Right lobe of liver (tissue), 6 donors: Measurements from ENCODE around the gene PCGF6. TPM values are rescaled to one million over a fixed set of nuclear protein-coding genes. Genes with fewer than 3 reads are reported as not detected.

Experiments
- ATAC-seq, 4 donors: fragments of 200-7000 bp; cut with Tn5 transposase; one replicate each; pipeline ENCODE4 v1.9.1; 2020; ENCODE audit warnings: mild to moderate bottlenecking in 4 of 4, moderate library complexity in 4 of 4
- DNase-seq, 3 donors: peaks; one replicate each; pipeline ENCODE4 v3.0.0-alpha.2; 2020
- H3K27ac ChIP-seq, 3 donors: fragments of 200-600 bp; one replicate each; pipeline ENCODE4 v1.8.0; 2022
- H3K27me3 ChIP-seq, 2 donors: fragments of 200-600 bp; one replicate each; pipeline ENCODE4 v1.8.0; 2022
- H3K36me3 ChIP-seq, 4 donors: fragments of 200-600 bp; sonication (generic) in 1 of 4; one replicate each; pipeline versions ENCODE4 v1.5.1 to v1.8.0; 2017 to 2022; ENCODE audit warnings: control low read depth in 1 of 4
- H3K4me1 ChIP-seq, 4 donors: fragments of 200-600 bp; sonication (generic) in 1 of 4; one replicate each; pipeline versions ENCODE4 v1.5.1 to v1.8.0; 2017 to 2022; ENCODE audit warnings: control low read depth in 1 of 4
- H3K4me3 ChIP-seq, 3 donors: fragments of 200-600 bp; one replicate each; pipeline ENCODE4 v1.8.0; 2022
- H3K9me3 ChIP-seq, 4 donors: fragments of 200-600 bp; sonication (generic) in 1 of 4; one replicate each; pipeline versions ENCODE4 v1.5.1 to v1.8.0; 2017 to 2022; ENCODE audit warnings: control low read depth in 1 of 4
- CTCF ChIP-seq, 4 donors: fragments of 200-600 bp in 3 of 4; fragments of 450-650 bp in 1 of 4; IDR thresholded peaks; one replicate each; pipeline versions ENCODE4 v1.5.1 to v1.8.0; 2016 to 2022; ENCODE audit warnings: antibody characterized with exemption in 4 of 4, mild to moderate bottlenecking in 2 of 4
- POLR2A ChIP-seq: fragments of 450-650 bp; IDR thresholded peaks from one replicate; pipeline ENCODE4 v1.6.1; 2017; ENCODE audit warnings: antibody characterized with exemption, mild to moderate bottlenecking
- WGBS: methylation state at CpG from one replicate; pipeline ENCODE4 v1.1.6; 2018; ENCODE audit warnings: low coverage, low lambda C conversion rate; ENCODE audit not compliant: insufficient coverage; ENCODE audit errors: missing lambda C conversion rate; 5-methylcytosine and 5-hydroxymethylcytosine counted together
- intact Hi-C, 2 donors: fragments of 100-400 bp; cut with DNase I; formaldehyde crosslinking; loops; one replicate each; pipeline versions ENCODE4 v1.11.2 to v1.14.1; 2022
- total RNA-seq, 6 experiments: library from RNA; depleted of rRNA in 2 of 6; stranded (reverse); fragments of >200 nt in 2 of 6; fragmentation: NEBNext Ultra II Directional in 3 of 6; extraction: Animal tissue kit (Norgen Biotek cat#: 25700) in 3 of 6; gene quantifications; one replicate each; pipeline versions ENCODE4 v1.1.0 to v1.2.4, GENCODE V29; 2016 to 2023
- donor health status: DM: no; HTN: yes; CAD: no.
- donor health status: DM: no; HTN: no; CAD: no.
- donor health status: DM: no; HTN: no; CAD: no.
- donor health status: DM: no; HTN: yes; CAD: no.
- donor health status: DM: no; HTN: yes; CAD: no.

The PCGF6 gene
- total RNA-seq, 6 experiments from 2014 or later: 4.7 to 8.5 (median 6.0) TPM

DNA sequence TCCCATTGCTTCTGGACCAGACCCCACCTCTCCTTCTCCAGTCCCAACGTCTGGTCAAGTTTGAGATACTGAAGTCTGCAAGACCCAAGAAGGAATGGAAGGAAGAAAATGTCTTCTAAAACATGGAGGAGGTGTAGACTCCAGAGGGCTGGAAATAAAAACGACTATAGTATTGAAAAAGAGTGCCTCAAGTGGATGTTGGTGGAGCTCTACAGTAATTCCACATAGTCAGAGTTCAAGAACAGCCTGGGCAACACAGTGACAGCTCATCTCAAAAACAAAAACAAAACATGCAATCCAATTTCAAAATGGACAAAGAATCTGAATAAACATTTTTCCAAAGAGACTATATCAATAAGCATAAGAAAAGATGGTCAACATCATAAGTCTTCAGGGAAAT lies 2.3 kb upstream of the PCGF6 start:
- ATAC-seq: no peak
- 5% methylated on average over 1 of the region's 2 CpGs for WGBS
- TF ChIP-seq POLR2A (no peak), CTCF (IDR thresholded peaks at IDR 0.05) (no peak)

DNA sequence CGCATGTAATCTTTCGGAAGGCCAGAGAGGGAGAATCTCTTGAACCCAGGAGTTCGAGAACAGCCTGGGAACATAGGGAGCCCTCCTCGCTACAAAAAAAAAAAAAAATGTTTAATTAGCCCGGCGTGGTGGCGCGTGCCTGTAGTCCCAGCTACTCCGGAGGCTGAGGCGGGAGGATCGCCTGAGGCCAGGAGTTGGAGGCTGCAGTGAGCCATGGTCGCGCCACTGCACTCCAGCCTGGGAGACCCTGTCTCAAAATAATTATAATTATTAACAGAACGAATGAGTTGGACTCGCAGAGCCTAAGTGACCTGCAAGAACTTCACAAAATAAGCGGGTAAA lies 794 bp downstream of the PCGF6 start:
- peaks cover 0 to 32% (median 3%) of the 10 kb centered on the region in 4 donors for H3K36me3 ChIP-seq
- peak overlapping the region; percentile 61 to 92 (median 87) for H3K4me3 ChIP-seq
- intact Hi-C loops: no loop called here
- ATAC-seq (no peak), DNase-seq (no peak)
- no peaks in the 10 kb centered on the region for H3K27me3 ChIP-seq
- peaks cover 0 to 4% (median 0%) of the 10 kb centered on the region in 4 donors for H3K4me1 ChIP-seq
- H3K27ac ChIP-seq: peak overlapping the region; percentile 41 to 74 (median 41)
- TF ChIP-seq CTCF (IDR thresholded peaks at IDR 0.05) (no peak), POLR2A (no peak)
- no peaks in the 10 kb centered on the region for H3K9me3 ChIP-seq
- WGBS: 57% methylated on average over 8 of the region's 16 CpGs

More for the DNA sequence above, 2.3 kb upstream of the PCGF6 start:
- Histone ChIP-seq H3K27ac (no peak overlapping the region), H3K4me1 (peaks cover 0 to 4% (median 0%) of the 10 kb centered on the region in 4 donors), H3K27me3 (no peaks in the 10 kb centered on the region), H3K4me3 (no peak overlapping the region), H3K9me3 (no peaks in the 10 kb centered on the region), H3K36me3 (peaks cover 0 to 6% (median 1%) of the 10 kb centered on the region in 4 donors)
- no peak for DNase-seq
- intact Hi-C loops: no loop called here

DNA sequence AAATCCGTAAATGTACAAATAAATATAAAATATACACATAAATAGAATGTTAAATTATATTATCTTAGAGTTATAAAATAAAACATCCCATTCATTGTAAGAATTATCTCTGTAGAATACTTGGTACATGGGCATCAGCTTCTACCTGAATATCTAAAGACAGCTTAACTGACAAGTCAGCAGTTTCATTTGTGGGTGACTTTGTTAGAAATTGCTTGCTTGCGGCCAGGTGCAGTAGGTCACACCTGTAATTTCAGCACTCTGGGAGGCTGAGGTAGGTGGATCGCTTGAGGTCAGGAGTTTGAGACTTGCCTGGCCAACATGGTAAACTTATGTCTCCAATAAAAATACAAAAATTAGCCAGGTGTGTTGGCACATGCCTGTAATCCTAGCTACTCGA lies 14.6 kb downstream of the PCGF6 start:
- Histone ChIP-seq H3K27ac (no peak overlapping the region), H3K4me1 (no peaks in the 10 kb centered on the region), H3K36me3 (peaks cover 0 to 28% (median 0%) of the 10 kb centered on the region in 4 donors), H3K9me3 (no peaks in the 10 kb centered on the region), H3K4me3 (no peak overlapping the region), H3K27me3 (no peaks in the 10 kb centered on the region)
- no peak for ATAC-seq
- 88% methylated on average over 4 of the region's 4 CpGs for whole genome bisulfite sequencing
- intact Hi-C loops: no loop called here
- peak in 1 of 3 donors; percentile 8 for DNase-seq
- TF ChIP-seq CTCF (IDR thresholded peaks at IDR 0.05) (no peak), POLR2A (no peak)

DNA sequence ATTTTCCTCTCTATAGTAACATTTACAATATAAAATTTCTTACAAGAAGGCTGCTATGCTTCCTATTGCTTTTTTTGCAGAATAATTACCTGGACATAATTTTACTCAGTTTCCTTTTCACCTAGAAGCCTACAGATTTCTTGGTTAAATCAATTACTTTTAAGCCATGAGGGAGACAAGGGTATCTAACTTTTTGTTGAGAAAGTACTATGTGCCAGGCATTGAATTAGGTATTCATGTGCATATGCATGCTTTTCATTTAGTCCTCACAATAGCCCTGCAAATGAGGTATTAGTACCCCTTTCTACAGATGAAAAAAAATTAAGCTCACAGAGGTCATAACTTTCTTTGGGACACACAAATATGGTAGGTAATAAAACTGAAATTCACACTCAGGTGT lies 16.4 kb downstream of the PCGF6 start:
- intact Hi-C loops: no loop called here
- Histone ChIP-seq H3K4me1 (no peaks in the 10 kb centered on the region), H3K36me3 (peaks cover 0 to 23% (median 0%) of the 10 kb centered on the region in 4 donors), H3K4me3 (no peak overlapping the region), H3K27ac (no peak overlapping the region), H3K27me3 (no peaks in the 10 kb centered on the region), H3K9me3 (no peaks in the 10 kb centered on the region)
- DNase-seq: no peak
- ATAC-seq: no peak
- TF ChIP-seq CTCF (IDR thresholded peaks at IDR 0.05) (no peak), POLR2A (no peak)

GRCh38 chr10:103333934-103334520 lies 16.9 kb downstream of the PCGF6 start:
- WGBS: 76% methylated on average over 2 of the region's 2 CpGs
- H3K9me3 ChIP-seq: no peaks in the 10 kb centered on the region
- H3K36me3 ChIP-seq: peaks cover 0 to 20% (median 0%) of the 10 kb centered on the region in 4 donors
- H3K4me3 ChIP-seq: no peak overlapping the region
- no peak overlapping the region for H3K27ac ChIP-seq
- peak; percentile 43 to 76 (median 73) for TF ChIP-seq CTCF (IDR thresholded peaks at IDR 0.05)
- no peak for TF ChIP-seq POLR2A
- H3K4me1 ChIP-seq: no peaks in the 10 kb centered on the region
- DNase-seq (no peak), ATAC-seq (peak in 1 of 4 donors; percentile 45)
- intact Hi-C loops: no loop called here
- H3K27me3 ChIP-seq: no peaks in the 10 kb centered on the region
